ENCODE results near the gene THSD7B.

DNA sequence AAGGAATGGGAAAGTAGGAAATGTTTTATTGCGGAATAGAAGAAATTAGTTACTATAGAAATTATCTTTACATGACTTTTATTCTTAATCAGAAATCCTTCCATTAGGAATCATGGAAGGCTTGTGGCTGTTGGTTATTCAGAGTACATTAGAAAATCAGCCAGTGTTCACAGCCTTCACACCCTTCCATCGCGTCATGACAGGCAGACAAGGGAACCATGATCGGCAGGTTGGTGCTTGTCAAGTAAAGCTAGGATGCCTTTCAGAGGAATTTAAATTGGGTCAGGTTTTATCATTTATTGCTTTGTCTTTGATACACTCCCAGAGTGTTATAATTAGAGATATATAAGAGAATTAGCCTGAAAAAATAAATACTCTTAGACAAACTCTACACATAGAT, 400.6 kb downstream of the THSD7B start:
- TF ChIP-seq, protein P1, sequence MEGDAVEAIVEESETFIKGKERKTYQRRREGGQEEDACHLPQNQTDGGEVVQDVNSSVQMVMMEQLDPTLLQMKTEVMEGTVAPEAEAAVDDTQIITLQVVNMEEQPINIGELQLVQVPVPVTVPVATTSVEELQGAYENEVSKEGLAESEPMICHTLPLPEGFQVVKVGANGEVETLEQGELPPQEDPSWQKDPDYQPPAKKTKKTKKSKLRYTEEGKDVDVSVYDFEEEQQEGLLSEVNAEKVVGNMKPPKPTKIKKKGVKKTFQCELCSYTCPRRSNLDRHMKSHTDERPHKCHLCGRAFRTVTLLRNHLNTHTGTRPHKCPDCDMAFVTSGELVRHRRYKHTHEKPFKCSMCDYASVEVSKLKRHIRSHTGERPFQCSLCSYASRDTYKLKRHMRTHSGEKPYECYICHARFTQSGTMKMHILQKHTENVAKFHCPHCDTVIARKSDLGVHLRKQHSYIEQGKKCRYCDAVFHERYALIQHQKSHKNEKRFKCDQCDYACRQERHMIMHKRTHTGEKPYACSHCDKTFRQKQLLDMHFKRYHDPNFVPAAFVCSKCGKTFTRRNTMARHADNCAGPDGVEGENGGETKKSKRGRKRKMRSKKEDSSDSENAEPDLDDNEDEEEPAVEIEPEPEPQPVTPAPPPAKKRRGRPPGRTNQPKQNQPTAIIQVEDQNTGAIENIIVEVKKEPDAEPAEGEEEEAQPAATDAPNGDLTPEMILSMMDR (IDR thresholded peaks at IDR 0.05; ENCODE audit: low read depth, low read length, poor library complexity, severe bottlenecking): no peak
- TF ChIP-seq EZH2phosphoT487 (IDR thresholded peaks at IDR 0.05; ENCODE audit: borderline replicate concordance, low read length): no peak

Measured in DOHH2 (cell line).